ENCODE results near the gene RNF157.
"Not testable (repeated sequence)": the region's sequence is repeated elsewhere in the genome, so short reads cannot be mapped to it uniquely, and the experiment has no call there.

RNF157 gene

DNA sequence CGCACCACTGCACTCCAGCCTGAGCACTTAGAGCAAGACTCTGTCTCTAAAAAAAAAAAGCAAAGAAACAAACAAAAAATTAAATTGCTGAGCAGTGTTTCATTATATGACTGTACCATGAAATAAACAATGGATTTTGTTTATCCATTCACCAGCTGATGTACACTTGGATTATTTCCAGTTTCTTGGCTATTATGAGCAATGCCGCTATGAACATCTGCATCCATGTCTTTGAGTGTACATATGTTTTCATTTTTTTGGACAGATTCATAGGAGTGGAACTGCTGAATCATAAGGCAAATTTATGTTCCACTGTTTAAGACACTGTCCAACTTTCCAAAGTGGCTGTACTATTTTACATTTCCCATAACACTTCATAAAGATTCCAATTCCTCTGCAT is 8.0 kb downstream of the RNF157 start:
- DNase-seq = no peak

DNA sequence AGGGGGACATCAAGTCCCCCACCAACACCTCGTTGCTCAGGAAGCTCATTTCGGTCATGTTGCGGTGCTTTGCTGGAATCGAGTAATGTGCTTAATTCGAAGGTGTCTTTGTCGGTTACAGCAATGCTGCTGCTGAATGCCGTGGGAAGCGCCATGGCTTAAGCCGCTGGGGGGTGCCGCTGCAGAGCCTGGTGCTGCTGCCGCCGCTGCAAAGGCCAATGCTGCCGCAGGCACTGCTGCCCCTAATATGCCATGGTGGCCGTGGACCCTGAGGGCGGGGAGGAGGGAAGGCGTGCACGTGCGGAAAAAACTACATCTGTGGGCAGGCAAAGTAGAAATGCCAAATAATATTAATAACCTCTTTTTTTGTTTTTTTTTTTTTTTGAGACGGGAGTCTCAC is 13.5 kb downstream of the RNF157 start:
- DNase-seq = not testable (repeated sequence)

DNA sequence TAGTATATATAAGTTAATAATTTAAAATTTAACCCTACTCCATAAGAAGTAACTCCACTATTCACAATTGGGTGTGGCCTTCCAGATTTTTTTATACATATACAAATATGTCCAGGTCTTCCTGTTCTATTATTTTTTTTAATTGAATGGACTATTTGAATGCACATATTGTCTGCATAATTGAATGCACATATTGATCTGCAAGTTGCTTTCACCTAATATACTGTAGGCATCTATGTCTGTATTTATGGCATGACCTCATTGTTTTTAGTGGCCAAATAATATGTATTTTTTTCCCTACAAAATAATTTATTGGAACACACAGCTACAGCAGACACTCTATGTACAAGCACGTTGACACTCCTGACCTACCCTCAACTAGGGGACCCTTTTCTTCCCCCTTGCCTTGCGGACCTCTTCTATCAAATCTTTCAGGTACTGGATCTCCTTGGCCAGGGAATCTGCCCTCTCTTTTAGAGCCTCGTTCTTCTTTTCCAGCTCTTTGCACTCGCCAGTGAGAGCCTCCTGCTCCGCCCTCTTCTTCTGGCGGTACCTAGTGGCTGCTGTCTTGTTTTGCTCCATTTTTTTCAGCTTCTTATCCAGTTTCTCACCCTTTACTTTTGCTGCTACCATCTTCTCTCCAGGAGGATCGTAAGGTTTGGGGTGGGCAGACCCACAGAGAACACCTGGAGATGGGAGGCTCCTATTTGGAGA is 14.8 kb downstream of the RNF157 start:
- not testable (repeated sequence) for DNase-seq

DNA sequence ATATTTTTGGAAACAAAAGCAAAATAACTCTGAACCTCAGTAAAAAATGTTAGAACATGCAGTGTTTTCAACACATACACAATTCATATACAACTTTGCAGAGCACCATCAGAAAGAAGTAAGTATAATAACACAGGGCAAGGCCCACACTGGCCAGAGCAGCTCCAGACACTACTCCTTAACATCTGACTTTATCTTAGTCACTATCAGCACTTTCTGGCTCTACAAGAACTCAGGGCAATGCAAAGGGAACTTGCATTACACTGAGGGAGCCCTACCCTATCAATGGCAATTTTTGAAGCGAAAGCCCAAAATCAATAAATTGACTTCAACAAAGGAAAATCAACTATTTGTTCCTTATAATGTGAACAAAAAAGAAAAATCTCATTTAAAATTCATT is 16.5 kb downstream of the RNF157 start:
- DNase-seq = no peak

DNA sequence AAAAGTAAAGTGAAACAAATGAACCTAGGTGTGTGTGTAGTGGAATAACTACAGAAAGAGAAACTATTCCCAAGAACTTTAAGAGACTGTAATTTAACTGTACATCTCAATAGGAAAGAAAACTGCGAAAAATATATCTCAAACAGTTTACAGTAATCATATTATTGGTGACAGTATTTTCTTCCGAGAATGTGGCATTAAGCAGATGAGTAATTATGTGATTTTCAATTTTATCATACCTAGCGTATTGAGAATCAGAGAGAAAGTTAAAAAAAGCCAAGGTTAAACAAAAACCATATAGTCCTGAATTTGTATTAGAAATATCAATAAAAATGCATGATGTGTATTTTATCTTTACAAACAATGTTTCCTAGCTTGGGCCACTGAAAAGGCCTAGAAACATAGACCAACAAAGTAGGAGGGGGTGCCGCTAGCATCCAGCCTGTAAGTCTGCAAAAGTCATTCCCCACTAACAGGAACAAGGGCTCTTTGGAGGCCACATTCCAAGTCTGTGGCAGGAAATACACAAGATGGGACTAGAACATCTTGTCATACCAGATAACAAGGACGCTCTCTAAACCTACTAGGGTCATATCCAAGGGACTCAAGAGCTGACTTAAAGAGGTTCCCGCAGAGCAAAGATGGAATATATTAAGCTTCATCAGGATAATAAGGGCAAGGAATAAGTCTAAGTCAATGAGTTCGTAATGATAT is 20.5 kb downstream of the RNF157 start:
- DNase-seq = no peak

DNA sequence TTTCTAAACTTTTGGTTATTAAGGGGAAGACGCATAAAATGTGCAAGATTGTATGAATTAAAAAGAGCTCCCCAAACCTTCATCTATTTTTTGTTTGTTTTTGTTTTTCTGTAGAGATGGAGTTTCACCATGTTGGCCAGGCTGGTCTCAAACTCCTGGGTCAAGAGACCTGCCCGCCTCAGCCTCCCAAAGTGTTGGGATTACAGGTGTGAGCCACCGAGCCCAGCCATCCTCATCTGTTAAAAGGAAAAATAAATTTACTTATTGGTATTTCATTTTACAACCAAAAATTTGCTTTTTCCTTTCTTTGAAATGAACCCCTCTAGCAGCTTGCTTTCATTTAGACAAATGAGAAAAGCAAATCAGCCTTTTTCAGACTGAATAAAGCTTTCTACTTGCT is 23.2 kb downstream of the RNF157 start:
- DNase-seq = no peak

DNA sequence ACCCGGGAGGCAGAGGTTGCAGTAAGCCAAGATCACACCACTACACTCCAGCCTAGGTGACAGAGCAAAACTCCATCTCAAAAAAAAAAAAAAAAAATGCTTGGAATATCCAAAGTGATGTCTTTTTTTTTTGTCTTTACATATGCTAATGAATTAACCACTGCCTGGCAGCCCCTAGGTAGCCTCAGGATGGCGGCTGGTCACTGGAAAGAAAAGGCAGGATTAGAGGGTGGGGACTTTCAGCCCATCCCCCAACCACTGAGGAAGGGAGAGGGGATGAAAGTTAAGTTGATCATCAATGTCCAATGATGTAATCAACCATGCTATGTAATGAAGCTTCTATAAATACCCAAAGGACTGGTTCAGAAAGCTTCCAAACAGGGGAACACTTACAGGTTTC is 26.8 kb downstream of the RNF157 start:
- no peak for DNase-seq

DNA sequence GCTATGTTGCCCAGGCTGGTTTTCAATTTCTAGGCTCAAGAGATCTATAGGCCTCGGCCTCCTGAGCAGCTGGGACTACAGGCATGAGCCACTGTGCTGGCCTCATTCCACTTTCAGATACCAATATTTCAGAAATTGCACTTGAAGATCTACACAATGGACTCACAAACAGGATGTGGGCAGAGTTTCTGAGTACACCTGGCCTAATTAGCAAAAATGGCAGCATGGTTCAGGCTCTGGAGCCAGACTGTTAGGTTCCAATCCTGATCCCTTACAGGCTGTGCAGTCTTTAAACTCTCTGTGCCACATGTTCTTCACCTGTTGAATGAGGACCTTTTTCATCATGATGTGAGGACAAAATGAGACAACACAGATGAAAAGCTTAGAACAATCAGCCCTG is 32.2 kb downstream of the RNF157 start:
- DNase-seq = no peak

DNA sequence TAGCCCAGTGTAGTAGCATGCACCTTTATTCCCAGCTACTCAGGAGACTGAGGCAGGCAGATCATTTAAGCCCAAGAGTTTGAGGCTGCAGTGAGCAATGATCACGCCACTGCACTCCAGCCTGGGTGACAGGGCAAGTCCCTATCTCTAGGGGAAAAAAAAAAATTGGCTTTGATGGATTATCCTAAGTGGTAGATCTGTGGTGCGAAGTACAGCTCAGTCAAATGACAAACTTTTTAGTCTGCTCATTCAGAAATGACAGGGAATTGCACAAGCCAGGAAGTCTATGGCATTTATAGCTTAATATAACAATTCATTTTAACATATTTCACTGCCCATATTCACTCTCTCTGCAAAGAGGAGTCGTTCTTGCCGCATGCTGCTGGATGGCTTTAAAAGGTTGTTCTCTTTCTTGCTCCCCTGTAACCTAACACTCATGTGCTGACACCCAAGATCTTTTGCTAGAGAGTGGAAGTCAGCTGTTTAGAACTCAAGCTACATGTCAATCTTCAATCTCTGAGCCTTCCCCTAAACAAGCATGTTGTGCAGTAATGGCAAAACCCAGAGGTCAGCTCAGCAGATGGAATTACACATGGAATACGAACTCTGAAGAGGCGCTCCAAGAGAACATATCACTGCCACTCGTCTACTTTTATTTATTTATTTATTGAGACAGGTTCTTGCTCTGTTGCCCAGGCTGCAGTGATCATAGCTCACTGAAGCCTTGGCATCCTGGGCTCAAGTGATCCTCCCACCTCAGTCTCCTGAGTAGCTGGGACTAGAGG is 32.8 kb downstream of the RNF157 start:
- no peak for DNase-seq

DNA sequence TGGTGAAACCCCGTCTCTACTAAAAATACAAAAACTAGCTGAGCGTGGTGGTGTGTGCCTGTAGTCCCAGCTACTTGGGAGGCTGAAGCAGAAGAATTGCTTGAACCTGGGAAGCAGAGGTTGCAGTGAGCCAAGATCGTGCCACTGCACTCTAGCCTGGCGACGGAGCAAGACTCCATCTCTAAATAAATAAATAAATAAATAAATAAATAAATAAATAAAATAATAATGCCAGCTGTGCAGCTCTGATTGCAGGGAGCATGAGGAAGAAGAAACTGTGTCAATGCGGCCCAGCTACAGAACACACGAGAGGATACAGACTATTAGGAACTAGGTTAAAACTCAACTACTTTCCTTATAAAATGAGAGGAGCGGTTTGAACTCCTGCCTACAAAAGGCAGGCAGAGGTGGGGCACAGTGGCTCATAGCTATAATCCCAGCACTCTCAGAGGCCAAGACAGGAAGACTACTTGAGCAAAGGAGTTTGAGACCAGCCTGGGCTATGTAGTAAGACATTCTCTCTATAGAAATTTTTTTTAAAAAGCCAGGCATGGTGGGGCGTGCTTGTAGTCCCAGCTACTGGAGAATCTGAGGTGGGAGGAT is 34.6 kb downstream of the RNF157 start:
- not testable (repeated sequence) for DNase-seq

DNA sequence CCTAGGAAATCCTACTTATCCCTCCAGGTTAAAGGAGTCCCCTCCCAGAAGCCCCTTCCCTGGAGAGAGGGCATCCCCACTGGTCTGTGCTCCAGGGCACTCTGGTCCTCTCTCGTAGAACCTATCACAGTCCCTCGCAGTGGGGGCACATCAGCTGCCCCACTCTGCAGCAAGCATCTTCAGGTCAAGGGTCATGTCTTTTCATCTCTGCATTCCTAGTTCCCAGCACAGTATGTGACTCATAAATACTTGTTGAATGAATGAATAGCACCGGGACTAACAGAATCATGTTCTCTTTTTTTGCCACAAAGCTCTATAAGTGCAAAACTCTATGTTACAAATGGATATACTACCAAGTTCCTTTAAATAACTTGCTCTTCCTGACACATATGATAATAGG is 36.0 kb downstream of the RNF157 start:
- DNase-seq = no peak

DNA sequence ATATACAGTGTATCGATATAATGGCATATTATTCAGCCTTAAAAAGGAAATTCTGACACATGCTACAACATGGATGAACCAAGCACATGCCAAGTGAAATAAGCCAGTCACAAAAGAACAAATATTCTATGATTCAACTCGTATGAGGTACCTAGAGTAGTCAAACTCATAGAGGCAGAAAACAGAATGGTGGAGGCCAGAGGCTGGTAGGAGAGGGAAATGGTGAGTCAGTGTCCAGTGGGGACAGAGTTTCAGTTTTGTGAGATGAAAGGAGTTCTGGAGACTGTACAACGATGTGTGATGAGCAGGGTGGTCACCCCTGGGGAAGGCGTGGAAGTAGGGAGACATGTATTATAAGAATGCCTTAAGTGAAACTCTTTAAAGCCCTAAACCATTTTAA is 39.9 kb downstream of the RNF157 start:
- no peak for DNase-seq

DNA sequence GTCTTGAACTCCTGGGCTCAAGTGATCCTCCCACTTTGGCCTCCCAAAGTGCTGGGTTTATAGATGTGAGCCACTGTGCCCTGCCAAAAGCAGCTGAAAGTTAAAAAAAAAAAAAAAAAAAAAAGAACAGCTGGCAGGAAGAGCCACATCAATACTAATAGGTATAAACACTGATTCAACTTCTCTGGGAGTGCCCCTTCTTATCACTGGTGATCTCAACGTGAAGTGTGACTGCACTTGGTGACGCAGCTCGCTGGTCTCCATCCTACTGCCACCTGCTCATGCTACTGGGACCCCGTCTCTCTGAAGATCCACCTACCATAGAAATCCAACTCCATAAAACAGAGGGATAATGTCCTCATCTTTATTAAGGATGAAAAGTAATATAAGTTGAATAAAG is 40.8 kb downstream of the RNF157 start:
- no peak for DNase-seq

DNA sequence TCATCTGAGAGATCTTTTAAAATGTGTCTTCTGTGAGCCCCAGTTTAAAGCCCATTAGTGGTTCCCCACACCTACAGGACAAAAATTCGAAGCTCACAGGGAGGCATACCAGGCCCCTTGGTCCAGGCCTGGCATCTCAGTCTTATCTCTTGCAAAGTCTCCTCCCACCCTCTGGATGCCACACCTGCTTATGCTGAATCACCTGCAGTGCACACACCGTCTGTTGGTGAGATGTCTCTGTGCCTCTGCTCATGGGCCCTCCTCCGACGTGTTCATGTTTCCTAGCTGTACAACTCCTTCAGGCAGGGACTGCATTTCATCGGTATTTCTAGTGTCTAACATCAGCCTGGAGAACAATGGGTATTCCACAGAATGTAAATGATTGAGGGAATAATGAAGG is 41.6 kb downstream of the RNF157 start:
- DNase-seq = no peak

DNA sequence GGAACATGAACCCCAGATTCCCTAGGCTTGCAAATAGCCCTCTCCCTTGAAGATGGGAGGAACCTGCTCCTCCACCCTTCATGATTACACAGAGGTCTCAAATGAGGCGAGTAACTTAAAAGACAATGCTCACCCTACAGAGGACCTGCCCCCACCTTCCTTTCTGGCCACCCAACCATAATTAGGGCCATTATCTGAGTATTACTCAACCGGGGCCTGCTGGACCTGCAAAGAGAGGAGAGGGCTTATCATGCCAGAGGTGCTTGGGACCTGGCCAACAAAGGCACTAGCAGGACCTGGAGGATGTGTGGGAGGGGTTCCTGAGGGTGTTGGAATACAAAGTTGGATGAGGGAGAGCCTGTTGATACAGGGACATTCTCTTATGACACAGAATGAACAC is 42.4 kb downstream of the RNF157 start:
- no peak for DNase-seq

DNA sequence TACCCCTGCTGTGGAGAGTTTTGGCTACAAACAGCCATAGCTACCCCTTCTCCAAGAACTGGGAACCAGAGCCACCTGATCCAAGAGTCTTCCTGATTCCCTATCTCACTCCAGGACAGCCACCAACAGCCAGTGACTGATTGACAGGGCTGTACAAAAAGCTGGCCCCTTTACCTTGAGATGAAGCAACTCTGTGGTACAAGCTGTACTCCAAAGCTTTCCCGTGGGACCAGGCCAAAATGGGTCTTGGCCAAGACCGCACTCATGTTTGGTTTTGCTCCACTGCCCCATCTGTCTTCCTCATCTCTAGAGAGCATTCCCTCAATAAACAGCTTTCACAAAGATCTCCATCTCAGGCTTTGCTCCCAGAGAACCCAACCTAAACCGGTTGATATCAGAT is 43.6 kb downstream of the RNF157 start:
- no peak for DNase-seq

DNA sequence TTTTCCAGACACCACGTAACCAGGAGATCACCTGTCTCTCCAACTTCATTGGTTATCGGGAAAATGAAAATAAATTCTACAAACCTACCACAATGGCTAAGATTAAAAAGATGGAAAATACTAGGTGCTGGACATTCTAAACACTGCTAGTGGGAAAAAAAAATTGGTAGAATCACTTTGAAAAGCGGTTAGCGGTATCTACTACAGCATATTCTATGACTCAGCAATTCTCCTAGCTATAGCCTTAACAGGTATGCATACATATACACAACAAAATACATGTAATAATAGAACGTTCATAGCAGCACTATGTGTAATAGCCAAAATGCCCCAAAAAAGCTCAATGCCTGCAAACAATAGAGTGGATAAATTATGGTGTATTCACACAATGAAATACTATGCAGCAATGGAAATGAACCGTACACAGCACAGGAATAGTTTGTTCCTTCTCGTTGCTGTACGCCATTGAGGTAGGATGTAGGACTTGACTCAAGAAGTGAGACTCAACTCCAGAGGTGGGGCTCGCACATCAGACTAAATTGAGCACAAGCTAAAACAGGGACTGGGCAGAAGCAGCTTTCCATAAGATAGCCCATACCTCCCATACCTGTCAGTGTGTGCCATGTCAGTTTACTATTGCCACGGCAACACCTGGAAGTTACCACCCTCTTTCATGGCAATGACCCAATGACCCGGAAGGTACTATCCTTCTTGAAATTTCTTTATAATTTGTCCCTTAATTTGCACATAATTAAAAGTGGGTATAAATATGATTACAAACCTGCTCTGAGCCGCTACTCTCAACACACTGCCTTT is 44.8 kb downstream of the RNF157 start:
- no peak for DNase-seq

DNA sequence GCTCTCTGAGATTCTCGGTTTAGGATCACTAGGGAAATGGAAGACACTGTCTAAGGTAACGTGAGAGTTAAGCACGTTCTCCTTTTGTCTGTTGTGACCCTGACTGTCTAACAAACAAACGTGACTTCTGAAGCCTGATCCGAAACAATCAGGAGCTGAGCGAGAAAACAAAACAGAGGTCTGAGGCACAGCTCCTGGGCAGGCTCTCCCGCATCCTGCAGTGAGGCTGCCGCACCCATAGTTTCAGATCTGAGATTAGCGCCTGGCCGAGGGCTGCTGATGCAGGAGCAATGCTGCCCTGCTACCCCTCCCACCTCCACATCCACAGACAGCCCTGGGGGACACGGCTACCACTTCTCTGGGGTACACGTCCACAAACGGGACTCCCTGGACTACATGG is 46.7 kb downstream of the RNF157 start:
- no peak for DNase-seq

DNA sequence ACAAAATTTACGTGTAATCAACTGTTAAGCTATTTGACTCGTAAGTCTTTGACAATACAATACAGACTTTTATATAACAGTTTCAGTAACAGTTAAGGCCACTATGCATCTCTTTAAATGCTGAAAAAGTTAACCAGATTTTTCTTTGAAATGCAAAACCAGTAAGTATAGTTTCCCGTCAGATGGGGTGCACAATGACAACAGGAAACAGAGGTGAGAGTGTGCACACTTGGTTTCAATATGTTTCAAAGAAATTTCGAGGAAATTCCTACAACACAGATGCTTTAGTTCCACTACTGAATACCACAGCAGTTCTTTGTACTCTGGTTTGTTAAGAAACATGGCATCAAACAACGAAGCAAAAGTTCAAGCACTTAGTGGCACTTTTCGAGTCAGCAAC is 48.4 kb downstream of the RNF157 start:
- no peak for DNase-seq

DNA sequence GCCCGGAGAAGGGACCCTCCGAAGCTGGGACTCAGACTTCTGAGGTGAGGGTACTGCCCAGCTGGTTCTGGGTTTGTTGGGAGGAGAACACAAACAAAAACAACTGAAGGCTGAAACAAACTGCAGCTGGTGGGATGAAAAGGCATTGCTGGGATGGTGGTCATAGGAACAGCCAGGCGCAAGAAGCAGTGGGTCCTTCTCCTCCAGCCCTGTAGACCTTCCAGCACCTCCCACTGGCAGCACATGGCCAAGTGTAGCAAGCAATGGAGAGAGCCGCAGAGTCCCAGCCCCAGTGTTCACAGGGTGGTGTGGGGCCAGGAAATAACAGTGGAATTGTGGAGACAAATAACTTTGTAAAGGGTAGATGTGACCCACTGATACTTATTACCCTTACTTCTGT is 50.6 kb downstream of the RNF157 start:
- DNase-seq = no peak

DNA sequence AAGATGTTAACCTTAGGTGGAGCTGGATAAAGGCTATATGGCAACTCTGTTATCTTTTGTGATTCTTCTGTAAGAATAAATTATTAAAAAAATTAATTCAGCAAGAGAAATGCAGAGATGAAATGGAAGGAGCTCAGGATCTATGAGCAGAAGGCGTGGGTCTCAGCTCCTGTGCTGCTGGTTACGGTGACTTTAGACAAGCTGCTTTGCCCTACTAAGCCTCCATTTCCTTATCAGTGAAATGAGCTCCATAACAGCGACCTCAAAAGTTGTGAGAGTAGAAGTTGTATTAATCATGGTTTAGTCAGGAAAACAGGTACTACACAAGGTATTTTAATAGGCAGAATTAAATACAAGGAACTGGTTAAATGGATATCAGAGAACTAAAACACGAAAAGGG is 51.0 kb downstream of the RNF157 start:
- DNase-seq = no peak

DNA sequence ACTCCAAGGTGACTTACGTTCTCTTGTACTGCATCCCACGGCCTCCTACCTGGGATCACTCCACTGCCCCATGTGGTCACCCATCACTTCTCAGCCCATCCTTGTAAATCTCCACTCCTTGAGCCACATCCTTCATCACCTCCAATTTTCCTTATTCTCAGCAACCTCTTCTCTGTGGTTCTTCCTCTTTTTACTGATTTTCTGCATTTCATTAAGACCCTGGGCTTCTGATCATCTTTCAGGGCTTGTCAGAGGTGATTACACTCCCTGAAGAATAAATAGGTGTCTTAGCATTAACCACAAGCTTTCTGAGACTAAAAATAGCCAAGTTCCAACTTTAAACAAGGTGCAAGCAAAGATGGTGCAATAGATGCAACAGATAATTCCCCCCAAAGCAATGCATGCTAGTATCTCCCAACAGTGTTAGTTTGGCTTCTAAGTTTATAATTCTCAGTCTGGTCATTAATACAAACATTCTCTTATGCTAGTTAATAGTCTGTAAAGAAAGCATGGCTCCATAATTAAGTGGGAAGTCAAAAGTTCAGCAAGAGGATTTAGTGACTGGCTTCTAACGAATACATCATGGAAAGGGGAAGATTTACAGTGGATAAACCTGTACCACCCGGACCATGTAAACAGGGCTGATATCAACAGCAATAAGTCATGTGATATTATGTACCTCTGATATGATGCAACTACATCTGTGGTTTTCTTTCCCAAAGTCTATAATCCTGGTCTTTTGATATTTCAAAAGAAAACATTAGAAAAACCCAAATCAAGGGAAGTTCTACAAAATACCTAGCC is 51.9 kb downstream of the RNF157 start:
- DNase-seq = no peak

Measured in cortex of kidney (tissue), 1 donor.